GM19455 (cell line): Measurements from ENCODE around the gene PGM1.

Source experiments
- ATAC-seq: cut with Tn5 transposase; IDR thresholded peaks from one replicate; pipeline ENCODE4 v1.9.1; 2021; ENCODE audit not compliant: unreplicated experiment

PGM1 gene

DNA sequence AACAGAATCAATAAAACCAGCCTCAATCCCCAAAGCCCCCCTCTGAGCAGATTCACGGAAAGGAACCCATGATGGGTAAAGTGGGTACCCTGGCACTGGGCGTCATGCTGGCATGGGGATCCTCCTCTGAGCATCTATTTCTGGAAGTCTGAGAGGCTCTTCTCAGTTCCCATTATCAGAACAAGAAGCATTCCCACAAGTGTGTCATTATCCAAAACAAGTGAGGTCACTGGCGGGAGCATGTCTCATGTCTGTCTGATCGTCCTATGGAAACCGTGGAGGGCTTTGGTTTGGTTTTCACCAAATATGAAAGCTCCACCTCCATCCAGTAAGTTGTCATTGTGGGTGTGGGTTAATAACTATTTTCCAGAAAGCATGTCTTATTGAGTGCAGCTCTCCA, 70.7 kb downstream of the PGM1 start:
- ATAC-seq, result no peak

DNA sequence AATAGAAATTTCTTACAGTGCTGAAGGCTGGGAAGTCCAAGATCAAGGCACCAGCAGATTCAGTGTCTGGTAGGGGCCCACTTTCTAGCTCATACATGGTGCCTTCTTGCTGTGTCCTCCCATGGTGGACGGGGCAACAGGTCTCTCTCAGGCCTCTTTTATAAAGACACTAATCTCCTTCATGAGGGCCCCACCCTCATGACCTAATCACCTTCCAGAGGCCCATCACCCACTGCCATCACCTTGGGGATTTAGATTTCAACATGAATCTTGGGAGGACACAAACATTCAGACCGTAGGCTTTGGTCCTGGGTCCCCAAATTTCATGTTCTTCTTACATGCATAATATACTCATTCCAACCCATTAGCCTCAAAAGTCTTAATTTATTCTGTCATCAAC, 71.5 kb downstream of the PGM1 start:
- no peak for ATAC-seq

DNA sequence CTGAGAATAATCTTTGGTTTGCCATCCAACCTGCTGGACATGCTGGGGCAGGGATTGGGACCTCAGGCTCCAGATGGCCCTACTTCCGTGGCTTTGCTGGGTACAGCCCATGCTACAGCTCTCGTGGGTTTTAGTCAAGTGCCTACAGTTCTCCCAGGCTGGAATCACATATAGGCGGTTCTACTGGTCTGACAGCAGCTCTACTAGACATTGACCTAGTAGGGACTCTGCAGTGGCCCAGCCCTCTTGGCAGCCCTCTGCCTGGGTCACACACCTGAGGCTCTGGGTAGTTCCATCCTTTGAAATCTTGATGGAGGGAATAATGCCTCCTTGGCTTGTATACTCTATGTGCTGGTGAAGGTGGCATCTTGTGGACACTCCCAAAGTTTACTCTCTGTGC, 72.2 kb downstream of the PGM1 start:
- no peak for ATAC-seq

DNA sequence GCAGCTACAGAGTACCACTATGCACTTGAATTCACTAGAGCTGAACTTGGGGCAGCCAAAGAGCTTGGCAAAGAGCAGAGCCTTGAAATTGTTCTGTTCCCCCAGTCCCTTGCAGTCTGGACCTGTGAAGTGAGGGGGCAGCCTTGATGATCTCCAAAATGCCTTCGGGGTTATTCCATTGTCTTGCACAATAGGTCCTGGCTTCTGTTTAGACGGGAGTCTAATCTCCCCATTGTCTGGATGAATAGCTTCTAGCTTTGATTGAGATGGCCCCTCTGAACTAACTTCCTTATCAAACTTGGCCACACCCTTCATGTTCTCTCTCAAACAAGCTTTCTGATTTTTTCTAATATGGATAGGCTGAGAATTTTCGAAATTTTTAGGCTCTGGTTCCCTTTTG, 72.6 kb downstream of the PGM1 start:
- ATAC-seq, result no peak

DNA sequence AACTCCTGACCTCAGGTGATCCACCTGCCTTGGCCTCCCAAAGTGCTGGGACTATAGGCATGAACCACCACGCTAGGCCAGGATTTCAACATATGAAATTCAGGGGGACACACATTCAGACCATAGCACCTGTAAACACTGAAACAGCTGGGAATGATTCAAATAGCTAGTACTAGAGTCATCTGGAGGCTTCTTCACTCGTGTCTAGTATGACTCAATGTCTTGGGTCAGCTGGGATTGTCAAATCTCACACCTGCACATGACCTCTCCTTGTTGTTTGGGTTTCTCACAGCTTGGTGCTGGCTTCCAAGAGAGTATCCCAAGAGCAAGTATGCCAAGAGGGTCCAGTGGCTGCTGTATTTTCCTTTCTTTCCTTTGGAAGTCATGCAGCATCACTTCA, 75.1 kb downstream of the PGM1 start:
- ATAC-seq, result no peak

DNA sequence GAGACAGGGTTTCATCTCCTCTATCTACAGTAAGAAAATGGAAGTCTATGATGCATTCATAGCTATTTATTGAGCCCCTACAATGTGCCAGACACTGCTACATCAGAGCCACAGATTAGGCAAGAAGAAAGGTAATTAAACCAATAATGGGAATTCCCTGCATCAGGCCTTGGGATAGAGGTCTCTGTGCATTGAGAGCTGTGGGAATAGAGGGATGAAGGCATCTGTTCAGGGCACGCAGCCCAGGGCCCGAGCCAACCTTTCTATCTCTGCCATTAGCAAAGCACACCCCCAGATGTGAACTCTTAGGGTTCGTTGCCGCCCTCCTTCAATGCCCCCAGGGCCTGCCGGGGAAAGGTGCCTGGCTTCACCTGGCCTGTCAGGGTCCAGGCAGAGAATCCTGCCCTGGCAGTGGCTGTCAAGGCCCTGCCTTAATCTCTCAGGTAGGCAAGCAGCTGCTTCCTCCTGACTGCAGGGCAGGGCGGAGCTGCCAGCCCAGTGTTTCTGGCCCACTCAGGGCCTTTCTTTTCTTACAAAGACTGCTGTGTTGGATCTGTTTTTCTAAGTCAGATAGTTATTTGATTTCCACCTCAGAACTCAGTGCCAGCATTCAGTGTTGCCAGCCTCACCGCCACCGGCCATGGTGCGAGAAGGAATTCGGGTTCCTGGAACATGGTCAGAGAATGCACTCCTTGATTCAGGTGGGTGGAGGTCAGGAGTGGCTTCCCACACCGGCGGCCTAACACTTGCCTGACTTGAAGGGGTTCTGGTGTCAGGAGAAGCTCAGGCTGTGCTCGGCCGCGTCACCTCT, 76.1 kb downstream of the PGM1 start:
- no peak for ATAC-seq

DNA sequence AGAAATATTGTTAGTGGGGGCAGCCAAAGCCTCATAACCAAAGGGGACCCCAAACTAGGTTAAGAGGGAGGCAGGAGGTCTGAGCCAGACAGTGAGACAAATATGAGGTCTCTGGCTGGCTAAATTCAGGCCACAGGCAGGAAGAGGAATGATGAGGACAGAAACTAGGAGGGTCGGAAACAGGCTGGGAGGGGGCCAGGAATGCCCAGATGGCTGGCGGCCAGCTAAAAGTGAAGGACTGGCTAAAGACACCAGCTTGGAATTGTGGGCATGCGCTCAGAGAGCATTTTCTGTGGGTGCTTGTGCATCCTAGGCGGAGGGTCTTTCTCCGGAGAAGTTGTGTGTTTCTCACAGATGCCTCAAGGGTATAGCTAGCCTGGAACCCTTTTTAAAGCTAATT, 77.0 kb downstream of the PGM1 start:
- no peak for ATAC-seq

DNA sequence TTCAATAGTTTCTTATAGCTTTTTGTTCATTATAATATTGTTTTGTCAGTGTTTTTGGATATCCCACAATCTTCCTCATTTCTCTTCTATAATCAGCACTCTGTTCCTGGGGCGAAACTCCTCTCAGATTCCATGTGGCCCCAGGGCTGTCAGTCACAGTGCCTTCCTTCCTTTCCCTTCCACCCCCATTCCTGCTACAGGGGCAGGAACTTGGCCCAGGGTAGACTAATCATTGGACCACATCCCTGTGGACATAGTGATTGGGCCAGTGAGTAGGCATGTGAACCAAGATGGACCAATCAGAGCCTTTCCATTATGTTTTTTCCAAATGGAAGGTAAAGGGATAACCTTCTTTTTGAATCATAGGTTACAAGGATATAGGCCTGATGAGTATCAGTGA, 78.3 kb downstream of the PGM1 start:
- no peak for ATAC-seq

DNA sequence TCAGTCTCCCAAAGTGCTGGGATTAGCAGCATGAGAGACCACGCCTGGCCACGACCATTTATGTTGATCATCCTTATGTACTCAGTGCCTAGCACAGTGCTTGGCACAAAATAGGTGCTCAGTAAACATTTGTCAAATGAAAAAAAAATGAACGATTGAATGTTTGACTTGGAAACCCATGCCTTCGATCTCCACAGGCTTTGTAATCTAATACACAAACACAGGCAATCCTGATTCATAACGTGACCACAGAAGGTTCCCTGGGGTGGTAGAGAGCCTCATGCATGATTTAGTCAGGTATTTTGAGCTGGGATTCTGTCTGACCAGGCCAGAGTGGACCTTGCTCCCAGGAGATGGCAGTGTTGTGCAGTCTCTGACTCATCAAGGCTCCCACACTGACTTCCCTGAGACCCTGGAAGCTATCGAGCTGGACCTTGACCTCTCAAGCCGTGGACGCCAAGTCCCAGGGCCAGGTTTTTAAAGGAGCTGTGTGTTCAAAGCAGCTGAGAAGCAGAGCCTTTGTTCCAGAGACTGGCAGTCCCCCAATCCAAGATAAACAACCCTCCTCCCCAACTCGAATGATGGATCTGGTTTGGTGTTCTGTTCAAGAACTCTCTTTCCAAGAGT, 81.1 kb downstream of the PGM1 start:
- peak; percentile 72 for ATAC-seq

DNA sequence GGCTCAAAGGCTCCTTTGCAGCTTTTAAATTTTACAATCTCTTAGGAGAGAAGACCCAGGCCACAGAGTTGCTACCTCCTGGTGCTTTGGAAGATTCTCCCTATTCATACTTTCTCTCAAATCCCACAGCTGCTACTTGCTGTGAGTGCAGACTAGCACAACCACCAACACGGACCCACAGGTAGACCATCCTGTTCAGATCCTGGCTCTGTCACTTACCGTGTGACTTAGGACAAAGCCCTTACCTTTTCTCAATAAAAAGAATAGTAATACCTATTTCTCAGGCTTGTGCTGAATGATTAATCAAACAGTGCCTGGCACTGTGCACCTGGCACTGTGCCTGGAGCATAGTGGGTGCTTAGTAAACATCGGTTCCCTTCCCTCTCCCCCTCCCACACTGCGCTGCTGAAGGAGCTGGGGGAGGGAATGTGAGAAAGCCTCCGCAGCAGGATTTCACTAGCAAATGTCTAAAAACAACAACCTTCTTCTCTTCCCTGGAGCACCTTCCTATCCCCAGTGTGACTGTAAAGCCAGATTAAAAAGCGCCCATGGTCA, 81.7 kb downstream of the PGM1 start:
- no peak for ATAC-seq

DNA sequence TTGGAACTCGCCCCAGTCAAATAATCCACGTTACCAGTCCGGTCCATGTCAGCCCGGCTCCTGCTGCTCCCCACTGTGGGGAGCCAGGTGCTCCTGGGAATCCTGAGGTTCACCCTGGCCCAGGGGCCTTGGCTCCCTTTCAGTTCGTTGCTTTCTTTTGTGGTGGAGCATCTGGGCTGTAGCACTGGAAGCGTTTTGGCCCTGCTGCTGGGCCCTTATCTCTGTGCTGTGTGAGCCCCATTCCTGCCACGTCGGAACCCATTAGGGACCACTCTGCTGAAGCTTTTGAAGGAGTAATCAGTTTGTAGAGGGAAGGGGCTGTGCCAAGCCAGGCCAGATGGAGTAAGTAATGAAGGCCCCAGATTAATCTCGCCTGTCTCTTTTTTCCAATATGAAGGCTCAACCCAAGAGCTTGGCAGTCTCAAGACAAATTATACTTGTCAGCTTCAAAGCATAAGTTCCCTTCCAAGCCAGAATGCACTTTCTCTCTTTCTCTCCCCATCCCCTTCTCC, 82.3 kb downstream of the PGM1 start:
- ATAC-seq, result no peak

DNA sequence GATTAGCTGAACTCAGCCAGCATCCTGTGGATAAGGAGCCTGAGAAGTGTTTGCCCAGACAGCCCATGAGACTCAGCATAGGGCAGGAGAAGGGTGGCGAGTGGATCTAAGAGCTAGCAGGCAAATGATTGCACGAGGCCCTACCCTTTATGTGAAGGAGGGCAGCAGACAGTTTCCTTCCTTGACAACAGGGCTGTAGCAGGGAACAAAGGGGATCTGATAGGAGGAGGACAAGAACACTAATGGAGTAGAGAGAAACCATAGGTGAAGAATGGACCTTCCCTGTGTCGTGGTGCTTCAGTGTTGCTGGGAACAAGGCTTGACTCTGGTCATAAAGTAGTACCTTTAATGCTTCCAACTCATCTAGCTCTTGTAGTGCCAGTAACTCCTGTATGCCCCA, 84.3 kb downstream of the PGM1 start:
- ATAC-seq, result no peak

DNA sequence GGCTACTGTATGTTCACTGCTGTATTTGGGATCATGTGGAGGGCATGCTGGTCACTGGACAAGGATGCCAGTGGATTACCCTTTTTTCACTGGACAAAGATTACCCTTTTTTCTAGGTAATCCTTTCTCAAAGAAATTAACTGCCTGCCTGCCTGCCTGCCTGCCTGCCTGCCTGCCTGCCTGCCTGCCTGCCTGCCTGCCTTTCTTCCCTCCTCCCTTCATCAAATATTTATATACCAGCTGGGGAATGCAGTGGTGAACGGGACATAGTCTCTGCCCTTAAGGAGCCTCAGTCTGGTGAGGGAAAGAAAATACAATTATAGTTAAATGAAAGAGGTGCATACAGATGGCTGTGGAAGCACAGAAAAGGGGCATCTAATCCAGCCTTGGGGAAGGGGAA, 85.0 kb downstream of the PGM1 start:
- no peak for ATAC-seq

DNA sequence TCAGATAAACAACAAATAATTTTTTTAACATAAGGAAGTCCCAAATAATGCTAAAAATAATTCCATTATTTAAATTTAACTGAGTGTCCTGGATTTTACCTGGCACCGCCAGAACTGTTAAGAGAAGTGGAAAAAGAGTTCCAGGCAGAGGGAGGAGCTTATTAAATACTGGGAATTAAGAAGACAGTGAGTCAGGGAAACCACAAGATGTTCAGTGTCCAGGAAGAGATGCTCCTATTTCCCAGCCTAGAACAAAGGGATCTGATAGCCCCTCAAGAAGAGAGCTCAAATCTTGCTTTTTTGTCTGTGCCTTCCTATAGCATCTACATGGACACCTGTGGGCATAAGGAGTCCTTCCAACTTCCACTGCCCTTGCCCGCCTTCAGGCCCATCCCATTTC, 85.9 kb downstream of the PGM1 start:
- no peak for ATAC-seq

DNA sequence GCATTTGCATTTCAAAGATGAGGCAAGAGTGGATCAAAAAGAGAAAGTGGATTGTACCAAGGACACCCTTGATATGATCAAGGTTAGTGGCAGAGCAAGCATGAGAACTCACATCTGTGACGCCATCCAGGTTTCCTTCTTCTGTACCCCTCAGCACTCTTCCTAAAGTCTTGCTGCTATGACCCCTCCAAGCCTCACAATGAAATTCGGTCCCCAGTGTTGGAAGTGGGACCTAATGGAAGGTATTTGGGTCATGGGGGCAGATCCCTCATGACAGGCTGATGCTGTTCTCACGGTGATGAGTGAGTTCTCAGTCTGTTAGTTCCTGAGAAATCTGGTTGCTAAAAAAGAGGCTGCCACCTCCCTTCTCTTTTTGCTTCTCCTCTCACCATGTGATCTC, 86.4 kb downstream of the PGM1 start:
- no peak for ATAC-seq

DNA sequence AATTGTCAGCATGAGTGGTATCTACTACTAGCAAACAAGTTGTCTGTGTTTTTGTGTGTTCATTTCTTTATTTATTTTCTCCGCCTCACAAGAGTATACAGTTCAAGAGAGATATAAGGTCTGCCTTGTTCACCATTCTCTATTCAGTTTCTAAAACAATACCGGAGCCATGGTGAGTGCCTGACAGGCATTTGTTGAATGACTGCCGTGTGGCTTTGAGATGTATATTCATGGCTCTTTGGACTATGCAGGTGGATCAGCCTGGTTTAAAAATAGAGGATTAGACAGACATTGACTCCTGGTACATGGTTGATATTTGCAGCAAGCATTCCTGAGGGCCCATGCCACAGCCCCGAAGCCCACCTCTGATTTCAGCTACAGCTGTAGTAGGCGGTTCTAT, 89.7 kb downstream of the PGM1 start:
- ATAC-seq, result no peak

DNA sequence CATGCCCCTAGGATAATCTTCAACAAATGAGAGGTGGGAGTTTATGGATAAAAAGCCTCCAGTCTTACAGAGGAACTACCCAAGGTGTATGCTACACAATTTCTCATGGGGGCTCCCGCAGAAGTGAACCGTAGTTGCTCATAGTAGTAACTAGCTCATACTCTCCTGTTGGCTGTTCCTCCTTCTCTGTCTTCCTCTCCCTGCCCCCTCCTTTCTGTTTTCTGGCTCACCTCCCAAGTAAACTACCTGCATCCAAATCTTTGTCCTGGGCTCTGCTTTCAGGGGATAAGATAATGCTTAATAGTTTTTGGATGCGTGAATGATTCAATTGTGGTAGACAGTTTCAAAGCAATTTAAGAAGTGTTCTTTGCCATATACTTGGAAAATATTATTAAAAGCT, 90.5 kb downstream of the PGM1 start:
- ATAC-seq, result no peak

DNA sequence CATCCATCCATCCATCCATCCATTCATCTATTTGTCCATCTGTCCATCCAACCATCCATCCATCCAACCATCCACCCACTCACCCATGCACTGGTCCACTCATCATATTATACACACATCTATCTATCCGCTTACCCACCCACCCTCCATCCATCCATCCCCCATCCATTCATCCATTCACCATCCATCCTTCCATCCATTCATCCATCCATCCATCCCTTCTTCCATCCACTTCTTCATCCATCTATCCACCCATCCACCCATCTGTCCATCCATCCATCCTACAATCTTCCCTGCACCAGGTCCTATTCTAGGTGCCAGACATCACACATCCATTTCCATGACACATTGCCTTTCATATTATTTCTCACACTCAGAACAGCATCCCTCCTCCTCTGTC, 93.5 kb downstream of the PGM1 start:
- ATAC-seq, result no peak

DNA sequence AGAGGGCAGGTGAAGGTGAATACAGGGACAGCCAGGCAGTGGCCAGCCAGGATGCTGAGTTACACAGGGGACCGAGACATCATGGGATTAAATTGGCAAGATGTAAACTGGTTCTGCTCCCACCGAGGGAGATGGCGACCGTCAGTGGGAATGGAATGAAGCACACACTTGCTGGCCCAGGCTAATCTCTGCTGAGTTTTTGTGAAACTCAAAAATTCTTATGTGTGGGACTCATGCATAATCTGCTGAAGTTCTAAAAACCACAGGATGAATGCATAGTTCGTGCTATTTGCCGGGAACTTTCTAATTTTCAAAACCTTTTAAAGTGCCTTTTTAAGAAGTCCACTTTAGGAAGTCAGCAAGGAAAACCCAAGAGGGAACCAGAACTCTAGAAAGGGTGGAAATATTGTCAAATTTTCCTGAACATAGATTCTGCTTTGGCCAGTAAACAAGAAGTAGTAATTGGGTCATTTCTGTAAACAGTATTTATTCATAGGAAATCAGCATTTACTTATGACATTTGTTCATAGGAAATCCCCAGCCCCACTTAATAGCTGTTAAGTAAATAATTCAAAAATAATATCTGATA, 95.2 kb downstream of the PGM1 start:
- ATAC-seq, result no peak

DNA sequence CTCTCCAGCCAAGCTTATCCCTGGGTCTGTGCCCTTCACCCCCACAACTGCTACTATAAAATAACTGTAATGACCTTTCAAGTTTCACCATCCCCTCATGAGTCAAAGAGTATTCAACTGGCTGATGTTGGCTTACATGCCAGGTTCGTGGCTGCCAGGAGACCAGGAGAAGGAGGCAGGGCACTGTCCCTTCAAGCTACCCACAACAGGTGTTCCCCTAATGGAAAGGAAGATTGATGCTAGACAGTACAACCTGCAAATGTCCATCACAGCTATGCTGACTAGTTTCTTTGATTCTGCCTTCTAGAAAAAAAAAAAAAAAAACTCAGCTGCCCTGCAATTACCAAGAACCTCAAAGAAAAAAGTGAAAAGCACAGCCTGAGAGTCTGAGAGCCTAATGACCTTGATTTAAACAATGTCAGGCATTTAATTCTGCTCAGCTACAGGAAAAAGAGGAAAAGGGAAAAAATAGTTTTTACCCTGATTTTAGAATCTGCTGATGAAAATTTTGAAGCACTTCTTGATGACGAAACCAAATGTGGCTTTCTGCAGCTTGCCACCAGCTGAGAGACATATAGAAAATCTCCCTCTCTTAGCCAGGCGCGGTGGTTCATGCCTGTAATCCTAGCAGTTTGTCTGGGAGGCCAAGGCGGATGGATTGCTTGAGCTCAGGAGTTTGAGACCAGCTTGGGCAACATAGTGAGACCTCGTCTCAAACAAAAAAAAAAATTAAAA, 97.9 kb downstream of the PGM1 start:
- no peak for ATAC-seq

DNA sequence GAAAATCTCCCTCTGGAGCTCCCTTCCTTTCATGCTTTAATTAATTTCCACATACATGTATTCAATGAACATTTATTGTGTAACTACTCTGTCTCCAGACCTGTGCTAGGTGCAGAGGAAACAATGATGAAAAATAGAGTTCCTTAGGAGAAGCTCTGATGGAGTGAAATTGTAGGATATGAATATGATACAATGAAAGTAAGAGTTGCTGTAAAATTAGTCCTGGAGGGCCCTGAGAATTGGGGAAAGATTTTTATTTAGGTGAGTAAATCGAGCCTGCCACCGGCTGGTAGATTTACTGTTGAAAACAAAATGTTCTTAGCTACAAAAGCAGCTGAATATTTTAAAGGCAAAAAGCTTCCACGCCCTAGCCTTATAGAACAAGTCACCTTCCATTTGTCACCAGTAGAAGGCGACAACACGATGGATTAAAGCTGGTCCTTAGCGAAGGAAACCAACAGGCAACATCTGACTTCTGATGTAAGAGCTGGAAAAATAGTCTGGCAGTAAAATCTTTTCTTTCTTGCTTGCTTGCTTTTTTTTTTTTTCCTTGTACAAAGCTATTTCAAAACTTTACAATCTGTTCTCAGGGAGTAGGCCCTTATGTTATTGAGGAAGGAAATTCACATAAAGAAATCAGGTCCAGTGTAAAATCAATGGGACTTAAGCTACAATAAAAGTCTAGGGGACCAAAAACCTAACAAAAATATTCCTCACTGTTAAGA, 98.7 kb downstream of the PGM1 start:
- ATAC-seq, result no peak
